Inferior parietal cortex (tissue), 1 donor: ENCODE data around the gene GREM2.

ENCODE experiments used
- DNase-seq: peaks from one replicate; pipeline ENCODE4 v3.0.0-alpha.2; 2016; ENCODE audit errors: extremely low spot score

Gene GREM2

GRCh38 chr1:240562111-240562590, 49.8 kb downstream of the GREM2 start:
- DNase-seq: no peak

DNA sequence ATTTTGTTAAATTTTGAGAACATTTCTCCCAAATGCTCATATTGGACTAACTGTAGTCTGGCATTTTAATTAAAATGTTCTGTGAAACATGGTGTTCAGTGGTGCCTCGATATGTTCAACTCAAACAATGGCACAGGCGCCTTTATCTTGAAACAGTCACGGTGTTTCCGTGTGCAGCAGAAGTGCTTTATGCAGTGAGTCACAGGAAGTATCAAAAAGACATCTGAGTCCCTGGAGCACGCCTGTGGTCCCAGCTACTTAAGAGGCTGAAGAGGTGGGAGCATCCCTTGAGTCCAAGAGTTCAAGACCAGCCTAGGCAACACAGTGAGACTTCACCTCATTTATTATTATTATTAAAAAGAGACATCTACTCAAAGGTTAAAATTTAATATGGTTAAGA, 52.2 kb downstream of the GREM2 start:
- DNase-seq: no peak

DNA sequence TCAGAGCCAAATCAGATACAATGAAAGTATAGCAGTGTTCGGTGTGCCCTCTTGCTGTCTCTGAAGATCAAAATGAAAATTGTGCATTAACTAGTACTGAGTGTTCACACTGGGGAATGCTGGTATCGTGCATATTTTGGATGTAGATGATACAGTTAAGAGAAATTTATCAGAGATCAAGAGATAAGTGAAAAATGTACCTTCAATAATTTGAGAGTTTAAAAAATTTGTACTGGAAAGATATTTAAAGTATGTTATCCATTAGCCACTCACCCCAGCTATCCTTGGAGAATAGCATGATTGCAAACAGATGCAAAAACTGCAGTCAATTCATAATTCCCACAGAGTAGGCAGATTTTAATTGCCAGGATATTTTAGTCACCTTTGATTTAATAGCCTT, 56.4 kb downstream of the GREM2 start:
- no peak for DNase-seq

DNA sequence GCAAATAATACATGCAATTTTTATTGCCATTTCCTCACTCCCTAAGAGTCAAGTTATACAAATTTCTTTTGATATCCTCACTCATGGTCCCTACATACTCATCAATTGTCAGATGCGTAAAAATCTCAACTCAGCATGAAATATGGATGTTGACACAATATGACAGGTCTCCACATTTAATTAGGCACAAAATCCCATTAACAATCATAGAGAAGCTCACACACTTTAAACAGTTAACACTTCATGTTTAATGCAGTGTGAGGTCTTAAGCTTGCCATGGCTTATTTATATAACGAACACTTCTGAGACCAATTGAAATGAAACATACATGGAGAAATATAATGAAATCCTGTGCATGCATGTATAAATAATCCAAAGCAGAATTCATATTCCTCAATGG, 58.6 kb downstream of the GREM2 start:
- no peak for DNase-seq

DNA sequence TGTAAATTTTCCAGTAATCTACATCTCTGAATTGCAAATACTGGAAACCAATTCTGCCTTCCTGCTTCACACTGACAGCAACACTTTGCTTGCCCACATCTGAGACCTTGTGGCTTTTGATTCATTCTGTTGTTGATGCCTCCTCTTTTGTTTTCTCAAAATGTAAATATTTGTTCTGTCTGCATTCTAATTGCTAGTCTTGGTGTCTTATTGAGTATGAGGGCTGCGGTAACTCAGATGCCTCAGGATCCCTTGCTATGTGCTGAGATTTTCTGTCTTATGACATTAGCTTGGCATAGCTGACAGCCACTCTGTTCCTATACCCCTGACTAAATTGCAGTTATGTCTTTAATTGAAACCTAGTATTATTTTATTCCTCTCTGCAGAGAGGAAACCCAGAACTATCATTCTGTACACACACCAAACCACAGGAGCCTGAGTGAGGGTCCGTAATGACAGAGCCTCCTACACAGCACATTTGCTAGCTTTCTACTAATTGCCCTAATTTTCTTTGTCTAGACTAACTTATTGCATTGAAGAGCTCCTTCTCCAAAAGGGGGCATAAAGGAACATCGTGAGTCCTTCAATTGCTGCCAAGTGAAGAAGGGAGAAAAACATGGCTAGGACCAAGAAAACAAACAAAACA, 72.1 kb downstream of the GREM2 start:
- DNase-seq: no peak

DNA sequence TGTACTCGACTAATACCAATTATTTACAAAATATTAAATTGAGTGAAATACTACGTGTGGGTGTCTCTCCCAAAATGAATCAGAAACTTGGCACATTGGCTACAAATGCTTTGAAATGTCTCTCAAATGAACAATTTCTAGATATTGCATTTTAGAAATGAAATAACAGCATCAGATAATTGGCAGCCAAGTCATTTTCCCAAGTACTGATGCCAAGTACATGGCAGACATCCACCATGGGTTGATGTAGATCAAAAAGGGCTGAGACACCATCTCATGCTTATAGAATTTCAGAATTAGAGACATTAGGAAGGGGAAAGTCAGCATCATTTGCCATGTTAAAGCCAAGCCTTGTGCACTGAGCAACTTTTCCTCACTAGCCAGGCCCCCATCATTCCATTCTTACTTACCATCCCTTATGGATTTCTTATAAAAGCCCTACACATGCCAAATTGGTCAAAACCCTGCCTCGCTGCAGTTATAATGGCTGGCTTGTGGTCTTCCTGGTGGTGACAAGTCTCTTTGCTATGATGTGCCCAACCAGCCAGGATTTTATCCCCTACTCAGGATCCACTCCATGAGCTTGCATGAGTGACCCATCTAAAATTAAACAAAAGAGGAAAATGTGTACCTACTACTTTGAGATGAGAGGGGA, 73.1 kb downstream of the GREM2 start:
- no peak for DNase-seq

- no peak for DNase-seq
Observed at GRCh38 chr1:240533154-240533780, 78.7 kb downstream of the GREM2 start.

DNA sequence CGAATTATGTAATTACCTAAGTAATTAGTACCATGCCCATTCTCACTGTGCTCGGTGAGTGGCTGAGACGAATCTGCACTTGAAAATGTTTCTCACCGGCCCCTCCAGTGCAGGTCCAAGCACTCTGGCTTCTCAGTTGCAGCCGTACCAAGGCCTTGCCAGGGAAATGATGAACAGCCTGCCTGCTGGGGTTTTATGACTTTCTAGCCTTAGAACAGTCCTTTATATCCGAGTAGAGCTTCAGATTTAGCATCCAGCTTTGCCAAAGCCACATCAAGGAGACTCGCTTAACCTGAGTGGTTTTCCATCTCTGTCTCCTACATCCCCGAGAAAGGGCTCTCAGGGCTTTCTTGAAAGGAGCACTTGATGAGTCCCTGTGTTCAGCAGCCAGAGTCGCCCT, 83.4 kb downstream of the GREM2 start:
- DNase-seq: no peak

DNA sequence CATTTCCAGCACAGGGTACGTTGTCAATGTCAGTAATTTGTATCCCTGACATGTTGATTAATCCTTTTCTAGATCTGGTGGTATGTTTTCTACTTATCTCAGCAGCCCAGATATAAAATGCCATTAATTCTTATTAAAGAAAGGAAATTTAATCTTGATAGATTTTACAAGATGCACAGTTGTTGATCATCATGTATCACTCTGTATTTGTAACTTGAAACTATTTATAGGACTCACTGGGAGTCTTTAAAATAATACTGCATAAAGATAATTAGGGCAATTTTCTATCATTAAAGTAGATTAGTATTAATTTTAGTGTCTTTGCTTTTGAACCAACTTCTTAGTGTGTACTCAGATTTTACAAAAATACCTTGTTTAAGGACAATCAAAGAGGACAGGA, 84.9 kb downstream of the GREM2 start:
- DNase-seq: no peak

DNA sequence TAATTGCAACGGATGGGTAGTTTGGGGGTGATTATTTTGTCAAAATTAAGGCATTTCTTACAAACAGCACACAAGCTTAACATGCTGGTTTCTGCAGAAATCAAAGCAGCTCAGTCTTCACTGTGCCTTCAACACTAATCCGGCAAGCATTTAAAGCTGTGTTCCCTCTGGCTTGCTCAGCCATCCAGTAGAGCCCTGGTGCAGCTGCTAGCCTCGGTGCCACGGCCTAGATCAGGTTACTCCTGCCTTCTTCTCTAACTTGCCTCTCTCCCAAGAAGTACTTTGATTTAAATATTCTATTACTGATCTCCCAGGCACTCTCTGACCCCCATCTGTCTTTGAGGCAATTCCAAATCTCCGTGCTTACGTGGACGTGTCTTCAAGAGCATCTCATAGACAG, 85.6 kb downstream of the GREM2 start:
- no peak for DNase-seq

GRCh38 chr1:240524356-240525069, 87.4 kb downstream of the GREM2 start:
- no peak for DNase-seq

DNA sequence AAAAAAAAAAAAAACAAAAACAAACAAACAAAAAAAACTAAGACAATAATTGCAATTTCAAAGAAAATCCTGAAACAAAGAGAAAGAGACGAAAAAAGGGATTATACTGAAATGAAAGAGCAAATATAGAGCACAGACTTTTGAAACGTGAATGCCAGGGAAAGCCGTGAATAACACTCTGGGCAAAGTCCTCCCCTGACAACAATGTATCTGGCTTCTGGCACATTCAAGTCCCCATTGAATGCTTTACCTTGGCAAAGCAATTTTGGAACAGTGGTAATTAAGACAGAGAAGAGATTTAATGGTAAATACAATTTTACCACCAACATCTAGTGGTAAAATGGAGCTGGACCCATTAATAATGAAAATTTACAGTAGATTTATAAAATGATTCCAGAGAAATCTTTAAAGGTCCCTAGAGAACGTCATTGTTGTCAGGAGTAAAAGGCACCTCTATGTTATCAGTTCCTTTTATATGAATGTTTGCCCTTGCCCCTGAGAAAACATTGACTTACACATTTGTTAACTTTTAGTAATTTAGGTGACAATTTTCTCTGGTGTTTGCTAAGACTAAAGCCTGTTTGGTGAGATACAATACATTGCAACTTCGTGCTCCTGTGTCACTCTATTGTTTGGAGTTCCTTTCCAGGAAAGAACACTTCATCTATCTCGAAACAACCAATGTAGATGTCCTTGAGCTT, 89.7 kb downstream of the GREM2 start:
- no peak for DNase-seq

- DNase-seq: no peak
Observed at GRCh38 chr1:240517891-240518290, 94.1 kb downstream of the GREM2 start.

- DNase-seq: no peak
Observed at GRCh38 chr1:240516069-240516468, 95.9 kb downstream of the GREM2 start.

- no peak for DNase-seq
Observed at GRCh38 chr1:240515505-240515904, 96.5 kb downstream of the GREM2 start.

- DNase-seq: no peak
Observed at GRCh38 chr1:240511789-240512188, 100.2 kb downstream of the GREM2 start.

DNA sequence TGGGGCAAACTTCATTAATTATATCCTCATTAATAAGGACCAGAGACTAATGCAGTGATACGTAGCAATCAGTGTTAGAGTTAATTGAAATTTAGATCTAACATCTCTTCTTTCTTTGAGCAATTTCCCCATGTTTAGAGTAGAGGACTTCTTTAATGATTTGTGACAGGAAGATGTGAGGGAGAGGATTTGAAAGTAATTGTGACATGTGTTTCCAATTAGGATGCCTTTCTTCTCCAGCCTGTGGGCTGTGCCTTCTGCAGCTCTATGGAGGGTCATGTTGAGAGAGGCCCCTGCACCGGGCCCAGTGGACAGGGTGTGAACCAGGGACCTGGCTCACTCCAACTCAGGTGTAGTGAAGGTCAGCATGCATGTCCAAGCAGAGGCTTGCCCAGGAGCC, 103.0 kb downstream of the GREM2 start:
- DNase-seq: no peak

- no peak for DNase-seq
Observed at GRCh38 chr1:240508201-240508600, 103.8 kb downstream of the GREM2 start.

DNA sequence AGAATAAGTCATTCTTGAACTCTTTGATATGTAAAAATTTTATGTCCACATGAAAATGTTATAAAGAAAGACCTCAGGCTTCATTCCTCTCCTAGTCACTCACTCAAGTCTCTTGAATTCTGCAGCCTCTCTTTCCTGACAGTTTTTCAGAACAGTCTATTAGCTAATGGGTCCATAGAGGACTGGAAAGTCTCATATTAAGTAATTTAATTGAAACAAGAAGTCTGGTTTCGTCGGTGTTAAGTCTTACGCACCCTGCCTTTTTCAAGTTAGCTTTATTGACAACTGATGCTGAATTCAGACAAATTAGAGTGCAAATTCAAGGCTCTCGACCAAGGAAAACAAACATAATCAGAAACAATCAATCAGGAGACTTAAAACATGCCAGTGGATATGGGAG, 105.8 kb downstream of the GREM2 start:
- no peak for DNase-seq

GRCh38 chr1:240503558-240503957, 108.4 kb downstream of the GREM2 start:
- DNase-seq: no peak

- no peak for DNase-seq
Observed at GRCh38 chr1:240503036-240503435, 108.9 kb downstream of the GREM2 start.

DNA sequence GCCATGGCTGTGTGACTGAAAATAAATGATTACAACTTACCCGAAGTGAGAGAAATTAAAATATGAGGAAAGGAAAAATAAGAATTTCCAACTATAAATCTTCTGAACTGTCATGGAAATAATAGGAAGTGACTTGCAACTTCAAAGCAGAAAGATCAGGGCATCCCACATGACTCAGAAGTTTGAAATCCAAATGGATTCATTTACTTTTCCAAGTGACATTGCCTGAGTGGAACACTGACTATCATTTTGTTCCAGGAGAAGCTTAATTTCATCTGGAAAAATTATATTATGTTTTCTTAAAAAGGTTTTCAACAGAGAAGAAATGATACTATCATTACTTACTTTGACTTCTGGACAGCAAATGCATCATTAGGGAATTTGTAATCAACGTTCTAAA, 110.8 kb downstream of the GREM2 start:
- DNase-seq: no peak
